HepG2 (cell line): ENCODE results near the gene PTGDS. TPM values are rescaled to one million over a fixed set of nuclear protein-coding genes. Genes with fewer than 3 reads are reported as not detected.
A peak's percentile ranks its signal among the peaks of the same experiment; 100 is the strongest.

Experiments used
- AKAP8 ChIP-seq: sonication (generic); formaldehyde crosslinking; IDR thresholded peaks from 2 replicates; pipeline ENCODE4 v1.5.1; 2020; ENCODE audit warnings: mild to moderate bottlenecking, missing genetic modification reagents
- CSRNP1 ChIP-seq: sonication (generic); formaldehyde crosslinking; IDR thresholded peaks from 2 replicates; pipeline ENCODE4 v1.8.1; 2023; ENCODE audit warnings: mild to moderate bottlenecking, missing genetic modification reagents
- ELF4 ChIP-seq: sonication (generic); formaldehyde crosslinking; IDR thresholded peaks from 2 replicates; pipeline ENCODE4 v1.5.0; 2020; ENCODE audit warnings: missing genetic modification reagents, mild to moderate bottlenecking, moderate library complexity, borderline replicate concordance
- ETS1 ChIP-seq: sonication (generic); formaldehyde crosslinking; IDR thresholded peaks from 2 replicates; pipeline ENCODE4 v1.4.0; 2020; ENCODE audit warnings: missing genetic modification reagents
- EZH2 ChIP-seq: conservative IDR thresholded peaks from 2 replicates; pipeline ENCODE4 v1.6.1; 2012; ENCODE audit warnings: mild to moderate bottlenecking, low read depth, low read length, moderate library complexity
- KDM3A ChIP-seq: IDR thresholded peaks from 2 replicates; pipeline ENCODE4 v1.6.1; 2018; ENCODE audit warnings: low read depth, missing compliant biosample characterization
- NCOR1 ChIP-seq: fragments of 200-600 bp; sonication (generic); IDR thresholded peaks from 2 replicates; pipeline ENCODE4 v1.7.0; 2017; ENCODE audit warnings: antibody characterized with exemption, low read length, borderline replicate concordance
- PATZ1 ChIP-seq: sonication (generic); formaldehyde crosslinking; IDR thresholded peaks from 2 replicates; pipeline ENCODE4 v1.4.0; 2020; ENCODE audit warnings: missing genetic modification reagents
- PITX1 ChIP-seq: sonication (generic); formaldehyde crosslinking; IDR thresholded peaks from 2 replicates; pipeline ENCODE4 v1.5.1; 2020; ENCODE audit warnings: mild to moderate bottlenecking, missing genetic modification reagents
- RFXAP ChIP-seq: sonication (generic); formaldehyde crosslinking; IDR thresholded peaks from 2 replicates; pipeline ENCODE4 v1.4.0; 2020; ENCODE audit warnings: missing genetic modification reagents, borderline replicate concordance
- TERF1 ChIP-seq: sonication (generic); formaldehyde crosslinking; IDR thresholded peaks from 2 replicates; pipeline ENCODE4 v1.8.0; 2022; ENCODE audit warnings: mild to moderate bottlenecking, missing genetic modification reagents, moderate library complexity
- ZNF138 ChIP-seq: sonication (generic); formaldehyde crosslinking; IDR thresholded peaks from 2 replicates; pipeline ENCODE4 v1.5.0; 2020; ENCODE audit warnings: mild to moderate bottlenecking, low read depth, missing genetic modification reagents
- ZNF225 ChIP-seq: sonication (generic); formaldehyde crosslinking; IDR thresholded peaks from 2 replicates; pipeline ENCODE4 v1.4.0; 2020; ENCODE audit warnings: mild to moderate bottlenecking, missing genetic modification reagents
- ZNF230 ChIP-seq: sonication (generic); formaldehyde crosslinking; IDR thresholded peaks from 2 replicates; pipeline ENCODE4 v1.4.0; 2020; ENCODE audit warnings: mild to moderate bottlenecking, missing genetic modification reagents
- ZNF414 ChIP-seq: sonication (generic); formaldehyde crosslinking; IDR thresholded peaks from 2 replicates; pipeline ENCODE4 v1.5.0; 2020; ENCODE audit warnings: missing genetic modification reagents
- ZNF558 ChIP-seq: sonication (generic); formaldehyde crosslinking; IDR thresholded peaks from 2 replicates; pipeline ENCODE4 v1.9.0; 2022; ENCODE audit warnings: mild to moderate bottlenecking, missing genetic modification reagents, borderline replicate concordance
- ZNF597 ChIP-seq: sonication (generic); formaldehyde crosslinking; IDR thresholded peaks from 2 replicates; pipeline ENCODE4 v1.5.0; 2020; ENCODE audit warnings: missing genetic modification reagents
- ZSCAN22 ChIP-seq: sonication (generic); formaldehyde crosslinking; IDR thresholded peaks from 2 replicates; pipeline ENCODE4 v1.4.0; 2020; ENCODE audit warnings: mild to moderate bottlenecking, missing genetic modification reagents
- polyA plus RNA-seq, 8 experiments: library from polyadenylated mRNA; depleted of rRNA in 3 of 8; stranded (reverse) in 7 of 8; unstranded in 1 of 8; fragments of >200 nt; fragmentation: Illumina TruSeq in 4 of 8; extraction: Trizol in 4 of 8; gene quantifications; 2 replicates each; pipeline versions ENCODE4 v1.2.1 to v1.2.3, GENCODE V29; 2011 to 2016; ENCODE audit warnings: low read depth in 4 of 8, missing spikeins in 1 of 8, mixed read lengths in 1 of 8; ENCODE audit not compliant: insufficient read depth in 1 of 8
- total RNA-seq, 5 experiments: library from RNA; depleted of rRNA; stranded (reverse); fragments of >200 nt; fragmentation: Illumina TruSeq; extraction: Trizol; gene quantifications; 2 replicates each; pipeline ENCODE4 v1.2.3, GENCODE V29; 2016; ENCODE audit warnings: low read depth in 1 of 5

Gene PTGDS
- total and polyA plus RNA-seq, 2 of the 13 experiments (the other 11 are each of a cell fraction or from before 2014, with no cell fraction given), result 0.33 to 0.50 TPM

- 0 out of 2 replicates have a peak, but pooled peaks have one; percentile 24 for TF ChIP-seq ETS1 (CRISPR knock-in tag)
- TF ChIP-seq NCOR1, result no peak
- TF ChIP-seq AKAP8 (CRISPR knock-in tag), result peak; percentile 42; the same call in 1 of the 2 replicates
- peak; percentile 57 for TF ChIP-seq PATZ1 (CRISPR knock-in tag)
- TF ChIP-seq KDM3A (CRISPR knock-in tag), result no peak
- TF ChIP-seq ZNF225, result no peak
- no peak for TF ChIP-seq ZNF597 (CRISPR knock-in tag)
- TF ChIP-seq ZNF230 (CRISPR knock-in tag), result peak; percentile 62; the same call in 1 of the 2 replicates
- TF ChIP-seq ZNF558 (CRISPR knock-in tag), result no peak
- TF ChIP-seq TERF1 (CRISPR knock-in tag), result no peak
- TF ChIP-seq PITX1 (CRISPR knock-in tag), result peak; percentile 25; the same call in 1 of the 2 replicates
- 0 out of 2 replicates have a peak, but pooled peaks have one; percentile 13 for TF ChIP-seq CSRNP1 (CRISPR knock-in tag)
- no peak for TF ChIP-seq ZSCAN22 (CRISPR knock-in tag)
- 0 out of 2 replicates have a peak, but pooled peaks have one; percentile 17 for TF ChIP-seq ZNF138 (CRISPR knock-in tag)
- 0 out of 2 replicates have a peak, but pooled peaks have one; percentile 9 for TF ChIP-seq RFXAP (CRISPR knock-in tag)
- no peak for TF ChIP-seq EZH2
- TF ChIP-seq ZNF414 (CRISPR knock-in tag), result no peak
- no peak for TF ChIP-seq ELF4 (CRISPR knock-in tag)
These were observed 33.8 kb upstream of the PTGDS start (continued) for GRCh38 chr9:136943291-136944211.
